ENCODE measurements around the gene KAT5. TPM values are rescaled to one million over a fixed set of nuclear protein-coding genes. Genes with fewer than 3 reads are reported as not detected.

Gene KAT5
- total and polyA plus RNA-seq, 2 of the 4 experiments (the other 2 are of a cell fraction) = 33.3 to 34.2 TPM

DNA sequence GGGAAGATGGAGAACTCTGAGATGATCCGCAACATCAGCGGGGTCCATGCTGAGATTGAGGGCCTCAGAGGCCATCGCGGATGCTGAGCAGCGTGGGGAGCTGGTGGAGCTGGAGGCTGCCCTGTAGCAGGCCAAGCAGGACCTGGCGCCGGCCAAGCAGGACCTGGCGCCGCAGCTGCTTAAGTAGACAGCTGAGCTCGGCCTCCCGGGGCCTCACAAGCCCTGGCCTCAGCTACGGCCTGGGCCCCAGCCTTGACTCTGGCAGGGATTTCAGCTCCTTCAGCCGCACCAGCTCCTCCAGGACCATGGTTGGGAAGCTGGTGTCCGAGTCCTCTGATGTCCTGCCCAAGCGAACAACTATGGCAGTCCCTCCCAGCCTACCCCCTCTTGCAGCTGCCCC, 15.8 kb downstream of the KAT5 start:
- H3K9me3 ChIP-seq (ENCODE audit: control insufficient read depth, insufficient read depth, low read length) = peaks cover 2% of the 10 kb centered on the region; the same call in 1 of the 2 replicates
- H3K9ac ChIP-seq (ENCODE audit: low read depth, low read length) = no peak overlapping the region
- 82% methylated on average over 5 of the region's 15 CpGs; no CpG with 5 or more reads in 1 of the 2 experiments for WGBS, 2 experiments (ENCODE audit: extremely low coverage in 2 of 2, insufficient read length in 1 of 2)
- ChIA-PET CTCF (interaction anchor here (2.0 kb wide), 1 partner anchor 16 kb away, joined by 4 read pairs; the partner anchor contains the start of gene KAT5), POLR2A (ENCODE audit: unreplicated experiment) (no interaction called here)
- H3K4me2 ChIP-seq (ENCODE audit: low read depth, low read length) = no peak overlapping the region
- no peak overlapping the region for H3K27ac ChIP-seq (ENCODE audit: insufficient read depth, low read length)
- H2AK5ac ChIP-seq (ENCODE audit: low read depth, low read length) = no peak overlapping the region
- no peak overlapping the region for H3K14ac ChIP-seq (replicated peaks; ENCODE audit: low read depth, low read length)
- H3K18ac ChIP-seq (ENCODE audit: low read depth, low read length) = no peak overlapping the region
- in situ Hi-C loops (cut with MboI; ENCODE audit: low sequenced_read_pairs) (no loop called here), intact Hi-C loops (cut with micrococcal nuclease) (no loop called here), dilution Hi-C loops (cut with HindIII; ENCODE audit: low sequenced_read_pairs, unreplicated experiment) (no loop called here)
- H3K56ac ChIP-seq (ENCODE audit: extremely low read depth, insufficient read depth, low read length) = no peak overlapping the region
- H3K9me1 ChIP-seq (ENCODE audit: insufficient read depth, low read length) = no peaks in the 10 kb centered on the region
- no peak overlapping the region for H4K5ac ChIP-seq (ENCODE audit: low read depth, low read length)
- no peaks in the 10 kb centered on the region for H4K20me1 ChIP-seq (ENCODE audit: insufficient read depth, low read length)
- H2BK5ac ChIP-seq (ENCODE audit: low read depth, low read length, poor library complexity, severe bottlenecking) = no peak overlapping the region
- no peak overlapping the region for H2BK20ac ChIP-seq (ENCODE audit: low read depth, low read length)
- H3K27me3 ChIP-seq (ENCODE audit: control insufficient read depth, insufficient read depth, low read length) = peaks cover 12% of the 10 kb centered on the region
- no peak overlapping the region for H2AFZ ChIP-seq (replicated peaks; ENCODE audit: low read length, poor library complexity)
- H3K4me3 ChIP-seq (ENCODE audit: insufficient read depth, low read depth, low read length) = no peak overlapping the region
- ATAC-seq (ENCODE audit: low read depth) (no peak), DNase-seq (no peak)
- no peak overlapping the region for H4K8ac ChIP-seq (ENCODE audit: low read depth in 2 of 2, low read length in 2 of 2)
- H3K79me1 ChIP-seq (ENCODE audit: low read depth in 1 of 2, low read length in 2 of 2) = no peaks in the 10 kb centered on the region
- H3K36me3 ChIP-seq (ENCODE audit: control insufficient read depth, insufficient read depth, low read length) = no peaks in the 10 kb centered on the region
- H3K23ac ChIP-seq (ENCODE audit: low read depth, low read length) = no peak overlapping the region
- no peak overlapping the region for H4K91ac ChIP-seq (ENCODE audit: insufficient read depth, low read depth, low read length)
- no peak overlapping the region for H3K4ac ChIP-seq (ENCODE audit: low read depth, low read length)
- no peaks in the 10 kb centered on the region for H3K4me1 ChIP-seq (ENCODE audit: control insufficient read depth, insufficient read depth, low read length)
- TF ChIP-seq, protein P1, sequence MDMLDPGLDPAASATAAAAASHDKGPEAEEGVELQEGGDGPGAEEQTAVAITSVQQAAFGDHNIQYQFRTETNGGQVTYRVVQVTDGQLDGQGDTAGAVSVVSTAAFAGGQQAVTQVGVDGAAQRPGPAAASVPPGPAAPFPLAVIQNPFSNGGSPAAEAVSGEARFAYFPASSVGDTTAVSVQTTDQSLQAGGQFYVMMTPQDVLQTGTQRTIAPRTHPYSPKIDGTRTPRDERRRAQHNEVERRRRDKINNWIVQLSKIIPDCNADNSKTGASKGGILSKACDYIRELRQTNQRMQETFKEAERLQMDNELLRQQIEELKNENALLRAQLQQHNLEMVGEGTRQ (IDR thresholded peaks at IDR 0.05; ENCODE audit: low read depth, low read length) = no peak
- TF ChIP-seq RCOR1 (IDR thresholded peaks at IDR 0.05; ENCODE audit: insufficient replicate concordance, low read length) = no peak
- no peak for TF ChIP-seq POLR2A (IDR thresholded peaks at IDR 0.05; ENCODE audit: low read depth, low read length)
- no peak for TF ChIP-seq CEBPB (IDR thresholded peaks at IDR 0.05; ENCODE audit: low read depth, low read length)
- TF ChIP-seq SMC3 (IDR thresholded peaks at IDR 0.05; ENCODE audit: low read depth, low read length) = no peak
- no peak for TF ChIP-seq MXI1 (IDR thresholded peaks at IDR 0.05; ENCODE audit: borderline replicate concordance, low read depth, low read length)
- TF ChIP-seq MAFK (IDR thresholded peaks at IDR 0.05; ENCODE audit: low read depth, low read length) = no peak
- TF ChIP-seq MAZ (IDR thresholded peaks at IDR 0.05; ENCODE audit: borderline replicate concordance, low read depth, low read length) = no peak
- TF ChIP-seq RFX5 (IDR thresholded peaks at IDR 0.05; ENCODE audit: low read depth, low read length) = no peak
- no peak overlapping the region for H2BK15ac ChIP-seq (ENCODE audit: low read depth, low read length)
- H2BK120ac ChIP-seq (ENCODE audit: low read depth, low read length) = no peak overlapping the region
- H2AK9ac ChIP-seq (replicated peaks; ENCODE audit: low read depth, low read length, poor library complexity) = no peak overlapping the region
- BruUV-seq (replicated peaks) = no TSS peak
